Activated T-cell treated with anti-CD3 and anti-CD28 coated beads, Interleukin-2, amount 50 U/mL, for 24 hours (primary cell): ENCODE results near the gene TBX10.
"Not testable (repeated sequence)": the region's sequence is repeated elsewhere in the genome, so short reads cannot be mapped to it uniquely, and the experiment has no call there.

ENCODE experiments used
- DNase-seq: peaks from one replicate; pipeline ENCODE4 v3.0.0-alpha.2; 2020
- H3K27ac Mint-ChIP-seq: 2 replicates; pipeline ENCODE4 v1.8.0; 2020; ENCODE audit warnings: mild to moderate bottlenecking, mixed read lengths
- H3K27me3 Mint-ChIP-seq: 2 replicates; pipeline ENCODE4 v1.8.0; 2020; ENCODE audit warnings: mixed read lengths
- H3K36me3 Mint-ChIP-seq: 2 replicates; pipeline ENCODE4 v1.8.0; 2020; ENCODE audit warnings: low read depth, mixed read lengths
- H3K4me1 Mint-ChIP-seq: 2 replicates; pipeline ENCODE4 v1.8.0; 2020; ENCODE audit warnings: low read depth, mixed read lengths
- H3K4me3 Mint-ChIP-seq: 2 replicates; pipeline ENCODE4 v1.8.0; 2020; ENCODE audit warnings: mild to moderate bottlenecking, moderate library complexity, mixed read lengths
- H3K9me3 Mint-ChIP-seq: 2 replicates; pipeline ENCODE4 v1.8.0; 2020; ENCODE audit warnings: mixed read lengths

TBX10 gene

GRCh38 chr11:67639438-67639859 is at the start of gene TBX10:
Gene TBX10, minus strand, starts transcription at chr11:67639763. Its CDS starts 291 bp downstream, at chr11:67639472.
- H3K4me1 Mint-ChIP-seq, result peaks cover 3% of the 10 kb centered on the region
- no peak for DNase-seq
- H3K4me3 Mint-ChIP-seq, result no peak within 1 kb of the TSS
- H3K27me3 Mint-ChIP-seq, result no peaks in the 10 kb centered on the region
- no peaks in the 10 kb centered on the region for H3K36me3 Mint-ChIP-seq
- no peak within 1 kb of the TSS for H3K27ac Mint-ChIP-seq
- H3K9me3 Mint-ChIP-seq, result peaks cover 3% of the 10 kb centered on the region

GRCh38 chr11:67689178-67689577 is 49.6 kb upstream of the TBX10 start:
- Mint-ChIP-seq H3K27me3 (peaks cover 16% of the 10 kb centered on the region), H3K27ac (no peak overlapping the region), H3K36me3 (no peaks in the 10 kb centered on the region), H3K4me1 (peaks cover 2% of the 10 kb centered on the region), H3K9me3 (no peaks in the 10 kb centered on the region), H3K4me3 (no peak overlapping the region)
- no peak for DNase-seq

GRCh38 chr11:67687986-67688385 is 48.4 kb upstream of the TBX10 start:
- H3K4me3 Mint-ChIP-seq, result no peak overlapping the region
- no peak for DNase-seq
- H3K9me3 Mint-ChIP-seq, result no peaks in the 10 kb centered on the region
- H3K4me1 Mint-ChIP-seq, result peaks cover 2% of the 10 kb centered on the region
- no peaks in the 10 kb centered on the region for H3K36me3 Mint-ChIP-seq
- H3K27ac Mint-ChIP-seq, result no peak overlapping the region
- peaks cover 16% of the 10 kb centered on the region for H3K27me3 Mint-ChIP-seq

- H3K36me3 Mint-ChIP-seq, H3K9me3 Mint-ChIP-seq, H3K4me3 Mint-ChIP-seq, H3K4me1 Mint-ChIP-seq, H3K27ac Mint-ChIP-seq, DNase-seq: not testable (repeated sequence)
- peaks cover 16% of the 10 kb centered on the region for H3K27me3 Mint-ChIP-seq
These were observed 46.2 kb upstream of the TBX10 start for GRCh38 chr11:67685641-67686332.

GRCh38 chr11:67682126-67683034 is 42.8 kb upstream of the TBX10 start:
- not testable (repeated sequence) for H3K36me3 Mint-ChIP-seq, H3K27ac Mint-ChIP-seq, H3K4me1 Mint-ChIP-seq, DNase-seq, H3K4me3 Mint-ChIP-seq, H3K9me3 Mint-ChIP-seq
- H3K27me3 Mint-ChIP-seq, result peaks cover 12% of the 10 kb centered on the region

- peaks cover 6% of the 10 kb centered on the region for H3K27me3 Mint-ChIP-seq
- no peak for DNase-seq
- H3K4me3 Mint-ChIP-seq, result no peak overlapping the region
- H3K9me3 Mint-ChIP-seq, result peaks cover 2% of the 10 kb centered on the region
- H3K36me3 Mint-ChIP-seq, result no peaks in the 10 kb centered on the region
- H3K27ac Mint-ChIP-seq, result no peak overlapping the region
- H3K4me1 Mint-ChIP-seq, result no peaks in the 10 kb centered on the region
These were observed 41.3 kb upstream of the TBX10 start for GRCh38 chr11:67680696-67681470.

GRCh38 chr11:67675058-67675747 is 35.6 kb upstream of the TBX10 start:
- no peaks in the 10 kb centered on the region for H3K36me3 Mint-ChIP-seq
- peaks cover 6% of the 10 kb centered on the region for H3K27me3 Mint-ChIP-seq
- peaks cover 2% of the 10 kb centered on the region for H3K9me3 Mint-ChIP-seq
- H3K4me1 Mint-ChIP-seq, result no peaks in the 10 kb centered on the region
- H3K27ac Mint-ChIP-seq, result no peak overlapping the region
- H3K4me3 Mint-ChIP-seq, result no peak overlapping the region
- DNase-seq, result no peak

GRCh38 chr11:67674442-67674871 is 34.9 kb upstream of the TBX10 start, which contains the start of gene ALDH3B2:
Gene ALDH3B2, minus strand, starts transcription at chr11:67674623. Its CDS starts 7,688 bp downstream, at chr11:67666935.
- H3K4me1 Mint-ChIP-seq, result no peaks in the 10 kb centered on the region
- H3K36me3 Mint-ChIP-seq, result no peaks in the 10 kb centered on the region
- no peak for DNase-seq
- H3K4me3 Mint-ChIP-seq, result no peak within 1 kb of the TSS
- H3K27ac Mint-ChIP-seq, result no peak within 1 kb of the TSS
- H3K9me3 Mint-ChIP-seq, result peaks cover 2% of the 10 kb centered on the region
- H3K27me3 Mint-ChIP-seq, result peaks cover 6% of the 10 kb centered on the region

- Mint-ChIP-seq H3K4me3 (no peak overlapping the region), H3K36me3 (no peaks in the 10 kb centered on the region), H3K27ac (no peak overlapping the region), H3K27me3 (peaks cover 6% of the 10 kb centered on the region), H3K4me1 (no peaks in the 10 kb centered on the region), H3K9me3 (peaks cover 2% of the 10 kb centered on the region)
- no peak for DNase-seq
These were observed 34.3 kb upstream of the TBX10 start for GRCh38 chr11:67673902-67674301.

- DNase-seq, result no peak
- no peak overlapping the region for H3K4me3 Mint-ChIP-seq
- H3K27me3 Mint-ChIP-seq, result peaks cover 6% of the 10 kb centered on the region
- H3K36me3 Mint-ChIP-seq, result no peaks in the 10 kb centered on the region
- no peaks in the 10 kb centered on the region for H3K4me1 Mint-ChIP-seq
- no peak overlapping the region for H3K27ac Mint-ChIP-seq
- peaks cover 2% of the 10 kb centered on the region for H3K9me3 Mint-ChIP-seq
These were observed 33.8 kb upstream of the TBX10 start for GRCh38 chr11:67673358-67673757.

GRCh38 chr11:67671211-67671520 is 31.6 kb upstream of the TBX10 start:
- H3K36me3 Mint-ChIP-seq, result no peaks in the 10 kb centered on the region
- H3K9me3 Mint-ChIP-seq, result peaks cover under 1% of the 10 kb centered on the region
- no peaks in the 10 kb centered on the region for H3K4me1 Mint-ChIP-seq
- H3K27me3 Mint-ChIP-seq, result peaks cover 6% of the 10 kb centered on the region
- no peak overlapping the region for H3K4me3 Mint-ChIP-seq
- no peak for DNase-seq
- no peak overlapping the region for H3K27ac Mint-ChIP-seq

- no peak overlapping the region for H3K27ac Mint-ChIP-seq
- no peak for DNase-seq
- no peaks in the 10 kb centered on the region for H3K36me3 Mint-ChIP-seq
- H3K4me1 Mint-ChIP-seq, result no peaks in the 10 kb centered on the region
- no peaks in the 10 kb centered on the region for H3K9me3 Mint-ChIP-seq
- H3K27me3 Mint-ChIP-seq, result peaks cover 6% of the 10 kb centered on the region
- H3K4me3 Mint-ChIP-seq, result no peak overlapping the region
These were observed 31.0 kb upstream of the TBX10 start for GRCh38 chr11:67670316-67671210.

- Mint-ChIP-seq H3K4me1 (no peaks in the 10 kb centered on the region), H3K9me3 (no peaks in the 10 kb centered on the region), H3K4me3 (no peak overlapping the region), H3K27me3 (no peaks in the 10 kb centered on the region), H3K27ac (no peak overlapping the region), H3K36me3 (no peaks in the 10 kb centered on the region)
- no peak for DNase-seq
These were observed 28.6 kb upstream of the TBX10 start for GRCh38 chr11:67668192-67668551.
